HG03045 (cell line): Measurements from ENCODE around the gene ZNF821.
"Not testable (repeated sequence)": the region's sequence is repeated elsewhere in the genome, so short reads cannot be mapped to it uniquely, and the experiment has no call there.

ENCODE experiments used
- ATAC-seq: cut with Tn5 transposase; IDR thresholded peaks from one replicate; pipeline ENCODE4 v1.9.1; 2021; ENCODE audit warnings: mild to moderate bottlenecking, moderate library complexity; ENCODE audit not compliant: unreplicated experiment

The ZNF821 gene

GRCh38 chr16:71826533-71827017, 57.4 kb downstream of the ZNF821 start:
- no peak for ATAC-seq

DNA sequence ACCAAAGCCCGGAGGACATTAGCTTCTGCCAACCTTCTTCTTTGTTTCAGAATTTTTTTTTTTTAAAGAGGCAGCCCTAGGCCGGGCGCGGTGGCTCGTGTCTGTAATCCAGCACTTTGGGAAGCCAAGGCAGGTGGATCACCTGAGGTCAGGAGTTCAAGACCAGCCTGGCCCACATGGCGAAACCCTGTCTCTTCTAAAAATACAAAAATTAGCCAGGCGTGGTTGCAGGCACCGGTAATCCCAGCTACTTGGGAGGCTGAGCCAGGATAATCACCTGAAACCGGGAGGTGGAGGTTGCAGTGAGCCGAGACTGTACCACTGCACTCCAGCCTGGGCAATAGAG, 66.9 kb downstream of the ZNF821 start:
- ATAC-seq: peak; percentile 6

DNA sequence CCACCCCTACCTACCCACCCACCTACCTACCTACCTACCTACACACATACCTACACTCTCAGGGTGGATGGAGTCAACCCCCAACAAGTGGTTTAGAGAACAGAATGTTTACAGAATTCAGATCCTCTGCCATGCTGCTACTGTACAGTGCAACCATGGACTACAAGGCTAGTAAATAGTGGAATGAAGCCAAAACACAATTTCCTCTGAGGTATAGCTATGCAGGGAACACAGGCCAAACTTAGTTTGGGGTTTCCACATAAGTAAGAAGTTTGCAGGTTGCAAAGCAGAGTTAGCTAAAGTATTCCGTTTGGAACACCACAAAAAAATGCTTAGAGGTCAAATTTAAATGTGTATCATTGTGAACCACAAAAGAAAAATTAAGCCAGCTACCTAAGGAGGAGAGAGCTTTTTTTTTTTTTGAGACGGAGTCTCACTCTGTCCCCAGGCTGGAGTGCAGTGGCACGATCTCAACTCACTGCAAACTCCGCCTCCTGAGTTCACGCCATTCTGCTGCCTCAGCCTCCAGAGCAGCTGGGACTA, 72.7 kb downstream of the ZNF821 start:
- ATAC-seq: no peak

DNA sequence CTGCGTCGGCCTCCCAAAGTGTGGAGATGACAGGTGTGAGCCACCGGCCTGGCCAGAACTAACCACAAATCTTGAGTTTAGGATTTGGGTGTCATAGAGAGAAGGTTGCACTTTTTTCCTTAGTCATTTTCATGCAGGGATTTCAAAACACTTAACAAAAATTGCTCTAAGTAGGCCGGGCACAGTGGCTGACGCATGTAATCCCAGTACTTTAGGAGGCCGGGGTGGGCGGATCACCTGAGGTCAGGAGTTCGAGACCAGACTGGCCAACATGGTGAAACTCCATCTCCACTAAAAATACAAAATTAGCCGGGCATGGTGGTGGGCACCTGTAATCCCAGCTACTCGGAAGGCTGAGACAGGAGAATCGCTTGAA, 73.8 kb downstream of the ZNF821 start:
- not testable (repeated sequence) for ATAC-seq
